SK-N-SH (cell line): ENCODE results near the gene SLC20A1.

Source experiments
- CHD2 ChIP-seq: fragments of 150-350 bp; IDR thresholded peaks from 2 replicates; pipeline ENCODE4 v1.6.1; 2018; ENCODE audit warnings: low read length; ENCODE audit not compliant: partially characterized antibody
- CTCF ChIP-seq: fragments of 200-600 bp; sonication (generic); IDR thresholded peaks from 2 replicates; pipeline ENCODE4 v1.6.1; 2017; ENCODE audit warnings: antibody characterized with exemption, mild to moderate bottlenecking, moderate library complexity
- EP300 ChIP-seq, 2 experiments: IDR thresholded peaks; 2 replicates each; pipeline versions ENCODE4 v1.4.0 to v1.6.1; 2012; ENCODE audit warnings: borderline replicate concordance in 1 of 2, low read depth in 1 of 2, low read length in 1 of 2
- GABPA ChIP-seq: IDR thresholded peaks from 2 replicates; pipeline ENCODE4 v1.4.0; 2012; ENCODE audit warnings: low read depth, mild to moderate bottlenecking
- NRF1 ChIP-seq: IDR thresholded peaks from 2 replicates; pipeline ENCODE4 v1.6.1; 2012; ENCODE audit warnings: low read depth, mild to moderate bottlenecking, low read length
- POLR2AphosphoS5 ChIP-seq: IDR thresholded peaks from 2 replicates; pipeline ENCODE4 v1.6.1; 2012; ENCODE audit warnings: low read depth, low read length
- REST ChIP-seq: IDR thresholded peaks from 2 replicates; pipeline ENCODE4 v1.6.1; 2012; ENCODE audit warnings: mild to moderate bottlenecking, low read depth, low read length, moderate library complexity
- SIN3A ChIP-seq: IDR thresholded peaks from 2 replicates; pipeline ENCODE4 v1.6.1; 2012; ENCODE audit warnings: low read depth, mild to moderate bottlenecking, low read length, moderate library complexity, borderline replicate concordance
- YY1 ChIP-seq: IDR thresholded peaks from 2 replicates; pipeline ENCODE4 v1.4.0; 2012; ENCODE audit warnings: low read depth, mild to moderate bottlenecking

- TF ChIP-seq POLR2AphosphoS5 (no peak), CTCF (peak; percentile 67), SIN3A (no peak), EP300 (IDR thresholded peaks at IDR 0.05; ENCODE audit: borderline replicate concordance in 1 of 2, low read depth in 1 of 2, low read length in 1 of 2) (no peak), NRF1 (no peak), CHD2 (no peak), GABPA (no peak), YY1 (no peak), REST (no peak)
Measured at GRCh38 chr2:112690853-112691401, 45.2 kb downstream of the SLC20A1 start.
